Endometrial microvascular endothelial cells (primary cell): ENCODE measurements around the gene CEP104. TPM values are rescaled to one million over a fixed set of nuclear protein-coding genes. Genes with fewer than 3 reads are reported as not detected.

Source experiments
- in situ Hi-C: cut with HindIII; loops from 2 replicates; pipeline ENCODE4 v1.10.0; 2017; ENCODE audit warnings: low sequenced_read_pairs, low pct_unique_long_range_greater_than_20kb; ENCODE audit errors: inconsistent ontology term
- total RNA-seq: library from RNA; depleted of rRNA; stranded (reverse); fragments of >200 nt; gene quantifications from one replicate; pipeline ENCODE4 v1.2.3, GENCODE V29; 2015; ENCODE audit errors: inconsistent ontology term

The CEP104 gene
- total RNA-seq, 1 donor from 2014 or later: 25.3 TPM

DNA sequence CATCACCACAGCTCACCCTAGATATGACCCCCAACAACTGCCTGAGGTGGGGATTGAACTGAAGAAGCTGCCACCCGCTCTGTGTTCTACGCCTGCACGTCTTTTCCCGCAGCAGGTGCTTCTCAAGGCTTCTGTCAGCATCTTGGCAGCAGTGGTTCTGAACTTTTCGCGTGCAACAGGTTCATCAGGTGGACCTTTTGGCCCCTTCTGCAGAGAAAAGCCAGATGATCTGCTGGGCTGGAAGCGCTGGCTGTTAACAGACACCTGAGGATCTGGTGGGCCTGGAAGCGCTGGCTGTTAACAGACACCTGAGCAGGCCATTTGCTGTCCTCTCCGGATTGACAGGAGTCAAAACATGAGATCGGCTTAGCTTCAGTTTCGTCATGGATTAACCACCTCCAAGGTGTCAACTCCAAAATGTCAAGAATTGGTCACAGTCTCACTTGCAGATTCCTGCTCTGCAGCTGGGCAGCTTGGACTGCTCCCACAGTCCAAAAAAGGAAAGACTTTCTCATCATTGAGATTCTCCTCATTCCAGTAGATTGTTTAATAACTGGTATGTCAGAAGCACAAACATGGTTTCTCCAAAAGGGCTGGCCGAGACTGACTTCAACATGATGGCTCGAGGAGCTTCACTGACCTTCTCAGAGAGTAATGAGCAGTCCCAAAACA is 38.4 kb upstream of the CEP104 start:
- in situ Hi-C loops: no loop called here

DNA sequence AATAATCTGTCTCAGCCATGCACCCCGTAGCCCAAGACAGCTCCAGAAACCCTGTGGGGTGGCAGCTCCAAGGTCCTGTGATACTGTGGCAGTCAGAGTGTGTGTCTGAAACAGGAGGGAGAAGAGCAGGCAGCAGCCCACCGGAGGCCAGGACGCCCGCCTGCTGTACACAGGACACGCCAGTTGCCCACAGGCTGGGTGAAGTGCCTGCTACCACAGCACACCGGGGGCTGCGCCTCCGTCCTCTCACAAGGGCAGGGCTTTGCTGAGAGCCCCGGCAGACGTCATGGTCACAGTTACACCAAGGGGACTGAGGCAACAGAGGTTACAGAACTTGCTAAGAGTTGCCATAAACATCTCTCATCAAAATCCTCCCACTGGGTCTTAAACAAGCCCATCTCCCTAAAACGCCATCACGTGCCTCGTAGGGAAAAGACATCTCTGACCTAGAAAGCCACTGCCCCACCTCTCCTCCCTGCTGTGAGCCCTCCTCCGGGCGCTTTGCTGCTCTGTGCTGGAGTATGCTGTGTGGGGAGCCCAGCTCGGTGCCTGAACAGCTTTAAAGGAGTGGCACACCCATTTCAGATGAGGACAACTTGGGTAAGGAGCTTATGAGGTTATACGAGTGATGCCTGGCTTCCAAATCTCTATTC is 37.7 kb upstream of the CEP104 start:
- in situ Hi-C loops: no loop called here

DNA sequence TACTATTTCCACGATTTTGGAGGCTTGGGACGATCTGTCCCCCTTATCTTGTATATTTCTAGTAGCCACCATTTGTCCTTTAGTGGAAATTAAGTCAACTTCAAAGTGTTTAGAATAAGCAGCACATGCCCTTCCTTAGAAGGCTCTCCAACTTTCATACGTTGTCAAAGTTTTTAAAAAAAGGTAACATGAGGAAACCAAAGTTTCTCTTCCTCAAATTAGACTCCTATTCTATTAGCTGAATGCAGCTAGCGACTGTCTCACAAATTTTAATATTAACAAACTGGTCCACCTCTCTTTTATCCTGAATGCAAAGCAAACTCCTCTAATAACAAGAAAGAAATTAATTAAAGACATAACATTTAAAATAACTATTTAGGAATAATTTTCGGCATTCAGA is 36.2 kb upstream of the CEP104 start:
- in situ Hi-C loops: no loop called here

DNA sequence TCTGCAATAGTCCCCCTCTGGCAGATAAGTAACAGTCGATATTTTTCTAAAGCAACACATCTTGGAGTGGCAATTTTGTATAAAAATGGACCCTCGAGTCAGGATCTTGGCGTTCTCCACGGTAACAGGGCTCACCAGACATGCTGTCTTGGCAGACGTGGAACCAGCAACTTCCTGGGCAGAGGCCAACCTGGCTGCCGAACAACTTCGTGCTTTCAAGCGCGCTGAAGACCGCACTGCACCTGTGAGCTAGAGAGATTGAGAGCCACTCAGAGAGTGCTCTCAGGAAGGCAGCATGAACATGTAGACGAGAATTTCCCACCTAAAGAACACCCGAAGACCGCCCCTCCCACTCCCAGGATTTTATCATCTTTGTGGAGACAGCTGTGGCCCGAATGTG is 35.7 kb upstream of the CEP104 start:
- in situ Hi-C loops: no loop called here

DNA sequence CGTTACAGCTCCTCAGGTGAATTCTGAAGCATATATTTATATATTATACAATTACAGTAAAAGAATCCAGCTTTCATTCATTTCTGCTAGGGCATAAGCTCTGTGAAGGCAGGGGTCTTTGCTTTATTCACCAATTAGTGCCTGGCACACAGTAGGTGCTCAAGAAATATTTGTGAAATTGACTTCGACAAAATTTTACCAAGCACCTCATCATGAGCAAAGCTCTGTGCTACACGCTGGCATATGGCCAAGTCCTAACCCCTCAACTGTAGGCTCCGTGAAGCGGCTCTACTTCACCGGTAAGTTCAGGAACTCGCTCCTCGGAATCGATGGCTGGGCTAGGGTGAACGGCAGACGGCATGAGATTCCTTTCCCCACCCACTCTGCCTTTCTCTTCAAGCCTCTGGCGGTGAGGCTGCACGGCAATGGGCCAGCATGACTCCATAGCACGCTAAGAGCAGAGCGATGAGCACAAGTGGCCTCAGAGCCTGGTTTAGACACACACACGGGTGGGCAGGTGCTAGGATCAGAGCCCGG is 34.4 kb upstream of the CEP104 start:
- in situ Hi-C loops: no loop called here

DNA sequence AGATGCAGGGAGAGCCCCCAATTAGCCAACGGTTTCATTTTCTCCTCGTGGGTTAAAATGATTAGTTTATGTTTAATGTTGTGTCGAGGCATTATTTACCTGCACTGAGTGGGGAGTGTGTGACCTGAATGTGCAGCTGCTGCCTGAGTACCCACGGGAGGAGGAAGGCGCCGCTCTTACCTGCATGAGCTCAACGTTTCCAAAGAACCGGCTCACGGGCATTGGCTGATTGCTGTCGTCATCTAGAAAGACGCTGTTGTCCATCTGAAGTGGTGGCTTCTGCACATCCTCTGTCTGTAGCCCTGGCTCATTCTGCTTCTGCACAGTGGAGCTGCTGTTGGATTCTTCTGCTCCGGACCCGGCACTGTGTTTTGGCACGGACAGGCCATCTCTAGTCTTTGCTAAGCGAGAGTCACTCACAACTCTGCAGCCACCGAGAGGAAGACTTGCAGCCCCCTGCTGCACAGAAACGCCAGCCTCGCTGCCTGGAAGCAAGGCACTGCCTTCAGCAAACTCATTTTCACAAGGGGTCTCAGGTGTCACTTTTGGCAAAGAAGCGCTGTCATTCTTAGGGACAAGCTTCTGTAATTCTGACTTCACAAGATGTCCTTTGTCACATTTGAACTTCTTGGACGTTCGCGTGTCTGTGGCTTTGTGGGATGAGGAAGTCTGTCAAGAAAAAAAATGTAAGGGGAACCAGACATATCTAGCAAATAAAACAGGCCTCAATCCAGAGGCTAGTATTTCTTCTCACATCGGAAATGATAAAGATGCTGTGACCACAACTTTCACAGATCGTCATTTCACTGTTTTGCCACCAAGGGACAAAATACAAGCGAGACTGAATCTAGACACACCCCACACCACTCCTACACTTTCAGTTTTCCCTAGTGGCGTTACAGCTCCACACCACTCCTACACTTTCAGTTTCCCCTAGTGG is 33.6 kb upstream of the CEP104 start:
- in situ Hi-C loops: no loop called here

DNA sequence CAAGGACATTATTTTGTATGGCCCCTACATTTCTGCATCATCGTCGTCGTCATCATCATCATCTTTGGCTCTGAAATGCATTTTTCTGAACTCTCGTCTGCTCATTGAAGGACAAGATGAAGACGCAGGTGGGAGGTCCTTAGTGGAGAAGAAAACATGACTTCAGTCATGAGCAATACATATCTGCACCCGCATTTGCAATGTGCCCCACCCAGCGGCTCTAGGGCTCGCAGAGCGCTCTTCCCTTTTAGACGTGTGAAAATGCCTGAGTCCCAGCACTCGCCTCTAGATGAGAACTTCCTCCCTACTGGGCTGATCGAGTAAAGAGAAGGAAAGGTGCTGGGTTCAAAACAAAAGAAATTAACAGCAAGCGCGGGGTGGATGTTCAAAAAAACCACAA is 32.9 kb upstream of the CEP104 start:
- in situ Hi-C loops: no loop called here

DNA sequence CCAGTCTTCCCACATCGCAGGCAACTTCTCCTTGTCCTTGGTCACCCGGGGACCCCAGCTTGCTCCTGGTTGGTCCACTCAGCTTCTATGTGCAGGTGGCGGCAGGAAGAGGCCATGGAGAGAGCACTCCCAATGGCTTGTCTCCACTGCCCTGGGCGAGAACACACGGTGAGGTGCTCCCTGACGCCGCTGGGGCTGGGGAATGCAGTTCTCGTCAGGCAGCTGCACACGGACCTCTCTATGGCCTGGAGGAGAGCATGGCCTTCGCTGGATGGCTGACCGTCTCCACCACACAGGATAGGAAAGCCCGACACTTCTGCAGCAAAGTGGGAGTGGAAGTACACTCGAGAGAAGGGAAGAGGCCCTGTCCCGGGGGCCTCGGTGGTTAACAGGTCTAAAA is 31.3 kb upstream of the CEP104 start:
- in situ Hi-C loops: no loop called here

DNA sequence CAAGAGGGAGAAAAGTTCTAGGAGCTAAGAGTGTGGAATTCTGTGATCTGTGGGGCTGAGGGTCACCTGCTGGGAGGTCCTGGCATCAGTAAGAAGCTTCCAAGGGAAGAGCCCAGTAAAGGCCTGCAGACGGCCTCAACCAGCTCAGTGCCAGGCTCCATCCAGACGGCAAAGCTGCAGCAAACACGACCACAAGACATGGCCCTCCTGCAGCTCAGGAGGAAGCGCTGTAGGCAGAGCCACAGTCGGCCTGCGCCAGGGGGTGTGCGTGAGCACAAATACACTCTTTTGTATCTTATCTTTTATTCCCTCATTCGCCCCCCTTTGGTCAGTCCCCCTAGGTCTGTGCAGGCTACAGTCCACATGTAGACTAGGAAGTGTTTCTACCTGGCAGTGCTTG is 29.7 kb upstream of the CEP104 start:
- in situ Hi-C loops: no loop called here

DNA sequence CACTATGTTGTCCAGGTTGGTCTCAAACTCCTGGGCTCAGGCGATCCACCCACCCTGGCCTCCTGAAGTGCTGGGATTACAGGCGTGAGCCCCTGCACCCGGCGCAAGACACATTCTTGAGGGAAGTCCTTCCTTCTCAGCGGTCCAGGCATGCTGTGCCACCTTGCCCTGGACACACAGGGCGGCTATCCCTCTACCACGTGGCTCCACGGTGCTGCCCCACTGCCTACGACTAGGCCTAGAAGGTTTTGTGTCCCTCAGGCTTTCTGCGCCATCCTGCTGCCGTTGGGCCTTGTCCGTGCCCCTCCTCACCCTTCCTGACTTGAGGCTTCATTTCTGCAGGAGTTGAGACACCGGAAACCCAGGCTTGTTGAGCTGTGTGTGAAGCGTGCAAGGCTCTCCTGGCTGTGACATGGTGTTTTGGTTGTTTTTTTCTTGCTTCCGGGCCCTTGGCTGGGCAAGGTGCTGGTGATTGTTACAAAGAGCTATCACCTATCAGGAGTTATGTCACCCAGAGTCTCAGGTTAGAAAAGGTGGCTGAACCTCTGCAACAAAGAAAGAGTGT is 29.2 kb upstream of the CEP104 start:
- in situ Hi-C loops: no loop called here

DNA sequence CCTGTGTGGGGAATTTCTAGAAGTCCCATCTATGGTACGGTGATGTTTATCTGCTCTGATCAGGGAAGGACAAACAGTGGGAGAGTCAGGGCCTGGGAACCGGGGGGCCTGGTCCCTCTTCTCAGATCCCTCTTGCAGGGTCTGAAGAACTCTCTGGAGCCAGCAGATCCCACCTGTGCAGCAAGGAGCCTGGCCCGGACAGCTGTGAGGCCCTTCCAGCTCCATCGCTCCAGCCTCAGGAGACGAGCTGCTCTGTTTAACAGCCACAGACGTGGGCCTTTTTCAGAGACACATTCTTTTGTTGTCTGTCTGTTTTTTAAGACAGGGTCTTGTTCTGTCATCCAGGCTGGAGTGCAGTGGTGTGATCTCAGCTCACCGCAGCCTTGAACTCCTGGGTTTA is 28.6 kb upstream of the CEP104 start:
- in situ Hi-C loops: no loop called here

DNA sequence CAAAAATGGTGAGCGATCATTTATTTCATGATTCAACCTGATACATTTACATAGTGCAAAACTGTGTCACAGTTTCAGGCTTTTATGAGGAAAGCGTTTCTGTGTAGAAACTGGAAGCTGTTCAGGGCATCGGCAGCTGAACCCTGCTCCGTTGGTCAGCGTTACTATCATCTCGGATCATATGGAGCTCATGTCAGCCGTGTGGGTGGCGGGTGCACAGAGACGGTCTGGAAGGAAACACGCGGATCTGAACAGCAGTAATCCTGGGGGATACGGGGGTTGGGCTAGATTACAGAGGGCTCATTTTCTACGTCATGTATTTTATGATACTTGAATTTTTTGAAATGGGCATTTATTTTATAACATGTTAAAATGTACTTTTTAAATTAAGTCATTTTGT is 28.0 kb upstream of the CEP104 start:
- in situ Hi-C loops: no loop called here

DNA sequence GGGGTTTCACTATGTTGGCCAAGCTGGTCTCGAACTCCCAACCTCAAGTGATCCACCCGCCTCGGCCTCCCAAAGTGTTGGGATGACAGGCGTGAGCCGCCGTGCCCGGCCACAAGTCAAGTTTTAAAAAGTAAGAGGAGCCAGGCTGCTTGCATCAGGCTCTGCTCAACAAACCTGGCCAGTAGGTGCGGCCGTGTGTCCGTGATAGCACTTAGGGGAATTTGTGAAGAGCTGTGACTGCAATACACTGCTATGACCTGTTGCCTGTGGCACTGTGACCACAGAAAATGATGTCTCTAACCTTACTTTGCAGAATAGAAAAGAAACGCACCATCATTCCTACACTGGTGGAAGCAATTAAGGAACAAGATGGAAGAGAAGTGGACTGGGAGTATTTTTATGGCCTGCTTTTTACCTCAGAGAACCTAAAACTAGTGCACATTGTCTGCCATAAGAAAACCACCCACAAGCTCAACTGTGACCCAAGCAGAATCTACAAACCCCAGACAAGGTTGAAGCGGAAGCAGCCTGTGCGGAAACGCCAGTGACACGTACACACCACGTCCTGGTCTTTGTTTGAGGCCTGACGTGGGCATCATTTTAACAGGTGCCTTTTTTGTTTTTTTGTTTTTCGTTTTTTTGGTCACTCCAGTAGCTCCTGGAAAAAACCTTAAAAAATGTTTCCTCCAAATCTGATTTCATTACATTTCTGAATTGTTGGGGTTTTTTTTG is 26.3 kb upstream of the CEP104 start:
- in situ Hi-C loops: no loop called here

DNA sequence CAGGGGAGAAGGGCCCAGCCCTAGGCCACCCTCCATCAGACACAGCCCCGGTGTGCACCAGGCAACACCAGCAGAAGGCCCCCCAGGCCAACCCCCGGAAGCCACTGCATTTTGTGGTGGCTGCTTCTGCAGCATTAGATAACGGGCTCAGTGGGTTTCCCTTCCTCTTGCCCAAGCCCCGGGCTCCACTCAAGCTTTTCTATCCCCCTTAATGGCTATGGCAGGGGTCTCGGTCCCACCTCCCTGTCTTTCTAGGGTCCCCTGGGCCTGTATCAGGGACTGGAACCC is 24.1 kb upstream of the CEP104 start:
- in situ Hi-C loops: no loop called here

DNA sequence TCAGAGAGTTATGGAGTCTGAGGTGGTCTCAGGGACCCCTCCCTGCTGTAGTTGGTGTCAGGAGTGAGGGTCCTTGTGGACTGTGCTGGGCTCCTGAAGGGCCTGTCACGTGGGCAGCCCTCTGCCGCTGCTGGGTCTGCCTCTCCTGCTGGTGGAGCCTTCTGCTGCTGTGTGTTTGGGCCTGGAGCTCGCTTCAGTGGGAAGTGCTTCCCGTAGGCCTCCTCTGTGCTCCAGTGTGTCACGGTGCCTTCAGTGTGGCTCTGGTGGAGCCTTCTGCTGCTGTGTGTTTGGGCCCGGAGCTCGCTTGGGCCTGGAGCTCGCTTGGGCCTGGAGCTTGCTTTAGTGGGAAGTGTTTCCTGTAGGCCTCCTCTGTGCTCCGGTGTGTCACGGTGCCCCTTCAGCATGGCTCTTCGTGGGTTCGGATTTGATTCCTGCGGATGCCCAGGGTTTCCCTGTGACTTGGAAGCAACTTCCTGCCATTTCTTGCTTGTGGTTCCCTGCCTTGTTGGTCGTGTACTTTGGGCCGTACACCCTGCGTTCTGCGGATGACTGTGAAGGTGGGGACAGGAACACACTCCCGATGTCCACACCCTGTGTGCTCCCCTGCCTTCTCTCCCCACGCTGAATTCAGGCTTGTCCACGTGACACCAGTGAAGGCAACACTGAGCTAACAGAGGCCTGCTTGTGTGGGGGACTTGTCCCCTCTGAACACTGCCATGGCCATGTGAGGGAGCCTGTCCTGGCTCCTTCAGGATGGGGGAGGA is 23.6 kb upstream of the CEP104 start:
- in situ Hi-C loops: no loop called here

DNA sequence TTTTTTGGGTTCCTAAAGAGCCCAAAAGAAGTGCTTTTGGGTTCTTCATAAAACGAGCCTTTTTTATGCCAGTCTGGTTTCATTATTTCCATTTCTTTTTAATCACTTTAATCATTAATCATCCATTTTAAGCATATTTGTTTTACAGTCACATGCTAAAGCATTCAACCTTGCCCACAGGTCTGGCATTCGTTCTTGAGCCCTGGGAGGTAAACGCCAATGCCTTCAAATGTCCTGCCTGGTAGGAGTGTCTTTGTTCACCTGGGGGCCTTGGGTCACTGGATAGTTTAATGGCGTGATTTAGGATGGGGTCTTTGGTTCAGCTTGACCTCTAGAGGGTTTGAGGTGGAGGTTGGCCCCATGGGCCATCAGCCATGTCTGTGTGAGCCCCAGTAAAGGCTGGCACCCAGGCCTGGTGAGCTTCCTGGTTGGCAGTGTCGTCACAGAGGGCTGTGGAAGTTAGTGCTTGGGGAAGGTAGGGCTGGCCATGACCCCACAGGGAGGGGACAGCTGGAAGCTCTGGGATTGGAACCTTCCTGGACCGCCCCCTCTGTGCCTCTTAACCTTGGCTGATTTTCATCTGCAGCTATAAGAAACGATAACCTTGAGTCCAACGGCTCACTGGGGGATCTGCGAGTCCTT is 22.9 kb upstream of the CEP104 start:
- in situ Hi-C loops: no loop called here

DNA sequence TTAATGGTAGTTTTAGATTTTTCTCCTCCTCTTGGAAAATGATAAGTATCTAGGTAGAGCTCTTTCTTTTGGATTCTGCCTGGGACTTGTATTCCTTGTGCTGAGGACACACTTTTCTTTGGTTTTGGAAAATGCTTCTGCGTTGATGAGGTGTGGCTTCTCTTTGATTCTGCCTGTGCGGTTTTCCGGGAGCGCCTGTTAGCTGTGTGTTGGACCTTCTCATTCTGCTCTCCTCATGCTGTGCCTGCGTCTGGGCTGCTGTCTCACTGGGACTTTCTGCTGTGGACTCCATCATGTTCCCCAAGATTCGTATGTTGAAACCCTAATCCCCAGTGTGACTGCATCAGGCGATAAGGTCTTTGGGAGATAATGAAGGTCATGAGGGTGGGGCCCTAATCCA is 22.1 kb upstream of the CEP104 start:
- in situ Hi-C loops: no loop called here

DNA sequence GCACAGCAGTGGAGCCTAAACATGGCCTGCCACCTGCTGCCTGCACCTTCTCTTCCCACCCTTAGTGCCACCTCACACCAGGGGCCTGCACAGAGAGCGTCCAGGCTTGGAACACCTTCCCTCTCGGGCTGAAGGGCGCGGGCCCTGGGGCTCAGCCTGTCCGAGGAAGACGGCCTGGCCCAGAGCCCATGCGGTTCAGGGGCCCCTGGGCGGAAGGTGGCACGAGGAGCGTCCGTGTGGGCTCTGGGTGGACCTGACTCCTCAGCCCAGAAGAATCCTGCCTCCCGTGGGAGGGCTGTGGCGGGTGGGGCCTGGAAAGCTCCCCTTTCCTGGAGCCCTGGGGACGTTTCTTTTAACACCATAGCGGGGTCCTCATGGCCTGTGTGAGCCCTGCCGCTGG is 19.7 kb upstream of the CEP104 start:
- in situ Hi-C loops: no loop called here
